Measurements from ENCODE around the gene NVL.

NVL gene

DNA sequence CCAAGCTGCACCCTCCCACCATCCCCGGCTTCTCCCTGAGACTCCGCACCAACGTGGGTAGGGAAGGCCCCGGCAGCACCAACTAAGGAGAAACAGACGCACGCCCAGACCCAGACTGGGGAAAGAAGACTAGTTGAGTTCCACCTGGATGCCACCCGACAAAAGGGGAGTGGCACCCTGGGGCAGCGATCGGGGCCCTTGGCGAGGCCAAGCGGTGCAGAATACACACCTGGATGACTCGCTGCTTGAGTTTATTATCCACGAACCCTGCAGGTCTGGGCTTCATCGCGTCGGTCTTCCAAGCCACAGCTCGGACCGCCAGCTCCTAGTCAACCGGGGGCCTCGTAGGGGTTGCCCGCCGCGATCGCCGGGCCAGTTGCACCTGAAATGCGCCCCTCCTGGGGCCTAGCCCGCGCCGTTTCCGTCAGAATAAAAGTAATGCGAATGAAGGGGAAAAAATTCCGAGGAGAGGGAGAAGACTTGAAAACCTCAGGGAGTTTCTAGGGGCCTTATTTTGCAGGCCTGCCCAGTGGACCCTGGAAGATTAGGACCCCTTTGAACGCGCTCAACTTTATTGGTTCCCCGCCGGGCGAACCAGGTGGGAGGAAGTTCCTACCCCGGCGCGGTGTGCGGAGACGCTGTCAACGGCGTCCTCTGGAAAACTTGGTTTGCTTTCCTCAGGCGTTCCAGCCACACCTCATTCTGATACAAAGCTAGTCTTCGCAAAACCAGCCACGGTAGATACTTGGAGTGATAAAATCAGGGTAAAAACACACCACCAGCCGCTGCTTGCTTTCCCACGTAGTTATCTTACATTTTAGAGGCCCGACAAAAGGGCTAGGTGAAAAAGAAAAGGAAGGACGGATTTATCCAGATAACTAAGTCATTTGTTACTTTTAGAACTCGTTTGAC, at the start of gene NVL:
Gene NVL, minus strand, starts transcription at position 331 of the 912 bp plus-strand sequence. Its CDS starts 45 bp downstream, at position 286.
- ChIA-PET POLR2A (interaction anchor here (0.6 to 1.0 kb wide), 4 partner anchors 17 to 576 kb away, joined by 3 to 5 read pairs (median 4); partner anchors contain the start of gene DEGS1), CTCF (interaction anchor here (1.3 to 2.4 kb wide), 3 partner anchors 127 to 279 kb away, joined by 3 to 16 read pairs (median 5); no protein-coding TSS in a partner anchor)
- DNase-seq (ENCODE audit: low read depth, low spot score), result peak; percentile 33
- H3K4me3 ChIP-seq (ENCODE audit: low read depth, low read length), result peak within 1 kb of the TSS; percentile 99
- TF ChIP-seq, protein P1, sequence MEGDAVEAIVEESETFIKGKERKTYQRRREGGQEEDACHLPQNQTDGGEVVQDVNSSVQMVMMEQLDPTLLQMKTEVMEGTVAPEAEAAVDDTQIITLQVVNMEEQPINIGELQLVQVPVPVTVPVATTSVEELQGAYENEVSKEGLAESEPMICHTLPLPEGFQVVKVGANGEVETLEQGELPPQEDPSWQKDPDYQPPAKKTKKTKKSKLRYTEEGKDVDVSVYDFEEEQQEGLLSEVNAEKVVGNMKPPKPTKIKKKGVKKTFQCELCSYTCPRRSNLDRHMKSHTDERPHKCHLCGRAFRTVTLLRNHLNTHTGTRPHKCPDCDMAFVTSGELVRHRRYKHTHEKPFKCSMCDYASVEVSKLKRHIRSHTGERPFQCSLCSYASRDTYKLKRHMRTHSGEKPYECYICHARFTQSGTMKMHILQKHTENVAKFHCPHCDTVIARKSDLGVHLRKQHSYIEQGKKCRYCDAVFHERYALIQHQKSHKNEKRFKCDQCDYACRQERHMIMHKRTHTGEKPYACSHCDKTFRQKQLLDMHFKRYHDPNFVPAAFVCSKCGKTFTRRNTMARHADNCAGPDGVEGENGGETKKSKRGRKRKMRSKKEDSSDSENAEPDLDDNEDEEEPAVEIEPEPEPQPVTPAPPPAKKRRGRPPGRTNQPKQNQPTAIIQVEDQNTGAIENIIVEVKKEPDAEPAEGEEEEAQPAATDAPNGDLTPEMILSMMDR (IDR thresholded peaks at IDR 0.05; ENCODE audit: insufficient read depth, low read length, missing control alignments), result no peak

GRCh38 chr1:224378855-224379631, 49.1 kb upstream of the NVL start:
- CTCF ChIA-PET, result interaction anchor here (0.5 to 1.4 kb wide), 2 partner anchors 14 to 570 kb away, joined by 3 read pairs; no protein-coding TSS in a partner anchor
- POLR2A ChIA-PET, result no interaction called here
- H3K4me3 ChIP-seq (ENCODE audit: low read depth, low read length), result no peak overlapping the region
- TF ChIP-seq, protein P1 (IDR thresholded peaks at IDR 0.05; ENCODE audit: insufficient read depth, low read length, missing control alignments), result no peak
- DNase-seq (ENCODE audit: low read depth, low spot score), result no peak

DNA sequence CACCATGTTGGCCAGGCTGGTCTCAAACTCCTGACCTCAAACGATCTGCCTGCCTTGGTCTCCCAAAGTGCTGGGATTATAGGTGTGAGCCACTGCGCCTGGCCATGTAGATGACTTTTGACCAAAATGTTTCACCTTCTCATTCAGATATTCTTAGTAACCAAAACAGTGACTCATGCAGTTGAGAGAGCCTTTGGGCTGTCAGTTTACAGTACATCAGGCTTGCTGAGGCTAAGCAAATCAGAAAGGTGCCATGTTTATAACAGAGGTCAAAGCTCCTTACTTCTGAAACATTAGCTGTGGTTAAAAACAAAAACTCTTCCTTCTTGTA, 47.7 kb upstream of the NVL start:
- H3K4me3 ChIP-seq (ENCODE audit: low read depth, low read length), result no peak overlapping the region
- no peak for DNase-seq (ENCODE audit: low read depth, low spot score)
- ChIA-PET CTCF (no interaction called here), POLR2A (interaction anchor here (1.2 kb wide), 1 partner anchor 11 kb away, joined by 3 read pairs; no protein-coding TSS in a partner anchor)
- TF ChIP-seq, protein P1 (IDR thresholded peaks at IDR 0.05; ENCODE audit: insufficient read depth, low read length, missing control alignments), result no peak

GRCh38 chr1:224375059-224375458, 45.1 kb upstream of the NVL start:
- TF ChIP-seq, protein P1 (IDR thresholded peaks at IDR 0.05; ENCODE audit: insufficient read depth, low read length, missing control alignments), result no peak
- DNase-seq (ENCODE audit: low read depth, low spot score), result no peak
- ChIA-PET CTCF (interaction anchor here (0.9 to 1.6 kb wide), 5 partner anchors 9 to 520 kb away, joined by 3 to 5 read pairs (median 3); no protein-coding TSS in a partner anchor), POLR2A (no interaction called here)
- no peak overlapping the region for H3K4me3 ChIP-seq (ENCODE audit: low read depth, low read length)

DNA sequence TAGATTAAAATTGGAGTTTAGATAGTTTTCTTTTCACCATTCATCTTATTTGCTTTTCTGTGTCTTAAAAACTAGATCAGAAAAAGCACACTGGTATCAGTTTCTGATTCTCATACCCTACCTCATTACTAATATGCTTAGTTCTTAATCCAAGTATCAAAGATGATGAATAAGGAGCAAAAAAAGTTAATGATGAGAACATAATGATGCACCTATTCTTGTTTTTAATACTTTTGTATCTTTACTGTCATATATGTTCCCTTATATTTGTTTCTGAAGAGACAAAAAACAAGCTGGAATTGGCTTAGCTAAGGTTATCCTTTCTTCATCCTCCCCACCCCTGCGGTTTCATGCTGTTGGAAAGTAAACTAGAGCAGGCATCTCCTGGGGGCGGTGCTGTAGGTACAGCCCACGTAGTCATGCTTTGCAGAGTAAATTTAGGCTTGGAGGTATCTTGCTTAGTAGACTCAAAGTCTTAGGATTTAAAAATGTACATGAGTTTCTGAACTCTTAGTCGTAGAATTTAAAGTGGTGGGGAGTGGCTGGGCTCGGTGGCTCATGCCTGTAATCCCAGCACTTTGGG, 43.1 kb upstream of the NVL start:
- ChIA-PET POLR2A (no interaction called here), CTCF (no interaction called here)
- TF ChIP-seq, protein P1 (IDR thresholded peaks at IDR 0.05; ENCODE audit: insufficient read depth, low read length, missing control alignments), result no peak
- H3K4me3 ChIP-seq (ENCODE audit: low read depth, low read length), result no peak overlapping the region
- no peak for DNase-seq (ENCODE audit: low read depth, low spot score)
